GM18858 (cell line): ENCODE data around the gene NOXRED1.
"Not testable (repeated sequence)": the region's sequence is repeated elsewhere in the genome, so short reads cannot be mapped to it uniquely, and the experiment has no call there.

Source experiments
- ATAC-seq: cut with Tn5 transposase; IDR thresholded peaks from one replicate; pipeline ENCODE4 v1.9.1; 2021; ENCODE audit not compliant: unreplicated experiment

NOXRED1 gene, protein sequence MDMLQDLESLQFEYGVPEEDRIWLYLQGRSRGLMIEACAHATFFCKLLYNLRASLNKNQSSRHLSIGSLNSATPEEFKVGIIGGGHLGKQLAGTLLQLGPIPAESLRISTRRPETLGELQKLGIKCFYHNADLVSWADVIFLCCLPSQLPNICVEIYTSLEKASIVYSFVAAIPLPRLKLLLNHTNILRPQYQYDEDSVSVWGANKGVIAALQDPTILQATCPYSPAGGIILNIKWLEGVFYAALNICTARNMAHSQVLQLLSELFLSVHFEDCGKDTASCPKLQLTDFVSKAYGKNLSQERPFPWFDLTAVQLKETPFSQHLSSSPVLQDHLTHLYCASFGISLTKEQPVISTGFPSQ

DNA sequence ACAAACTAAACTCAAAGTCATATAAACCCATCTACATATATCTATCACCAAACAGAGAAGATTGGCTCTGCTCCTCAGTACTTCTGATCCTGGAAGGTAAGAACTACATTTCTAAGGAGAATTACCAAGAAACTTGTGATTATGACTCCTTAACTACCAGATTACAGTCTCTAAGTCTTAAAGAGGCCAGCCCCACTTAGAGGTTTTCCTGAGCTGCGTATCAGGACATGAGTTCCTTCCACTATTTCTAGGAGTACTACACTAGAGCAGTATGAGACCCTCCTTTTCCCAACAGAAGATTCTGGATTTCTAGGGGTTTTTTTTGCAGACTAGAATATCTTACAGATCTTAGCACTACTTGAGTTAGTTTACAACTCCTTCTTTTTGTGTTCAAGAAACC lies at the start of gene NOXRED1:
TSS of gene NOXRED1 (minus strand) at position 101 of the 400 bp plus-strand sequence. CDS start 634 bp downstream, outside the sequence.
- ATAC-seq = no peak

DNA sequence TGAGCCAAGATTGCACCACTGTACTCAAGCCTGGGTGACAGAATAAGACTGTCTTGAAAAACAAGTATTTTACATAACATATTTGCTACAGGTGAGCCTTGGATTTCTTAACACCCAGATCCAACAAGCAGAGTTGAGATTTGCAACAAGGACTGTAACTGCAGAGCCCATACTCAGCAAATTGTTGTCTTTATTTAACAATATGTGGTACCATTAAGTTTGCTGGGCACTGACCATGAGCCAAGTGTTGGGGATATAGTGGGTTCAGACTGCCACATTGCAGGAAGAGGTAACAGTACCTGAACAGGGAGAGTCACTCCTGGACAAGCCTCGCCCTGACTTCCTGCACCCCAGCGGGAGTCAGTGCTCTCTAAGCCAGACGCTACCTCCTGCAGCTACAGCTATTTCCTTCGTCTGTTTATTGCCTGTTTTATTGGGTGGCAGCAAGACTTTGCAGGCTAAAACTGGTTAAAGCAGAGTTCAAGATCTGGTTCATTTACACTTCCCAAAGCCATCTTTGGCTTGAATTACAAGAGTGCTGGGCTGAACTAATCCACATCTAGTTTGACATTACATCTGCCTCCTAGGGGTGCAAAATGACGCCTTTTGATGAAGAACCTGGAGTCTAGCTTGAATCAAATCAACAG lies 47.0 kb upstream of the NOXRED1 start:
- no peak for ATAC-seq

DNA sequence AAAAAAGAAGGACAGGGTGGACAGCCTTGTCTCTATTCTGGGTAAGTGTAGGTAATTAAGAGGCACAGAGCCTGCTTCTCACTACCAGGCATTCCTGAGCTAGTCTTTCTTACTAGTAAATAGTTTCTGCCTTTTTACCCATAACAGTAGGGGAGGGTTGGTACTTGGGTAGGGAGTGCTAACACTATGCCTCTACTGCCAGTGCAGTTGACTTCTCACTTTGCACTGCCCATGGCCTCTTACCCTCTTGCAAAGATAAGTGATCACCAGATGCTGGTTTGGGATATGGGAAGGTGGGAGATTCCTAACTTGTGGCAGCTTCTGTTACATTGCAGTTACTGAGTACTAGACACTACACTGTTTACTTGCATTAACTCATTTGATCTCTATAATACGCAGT lies 46.2 kb upstream of the NOXRED1 start:
- no peak for ATAC-seq

DNA sequence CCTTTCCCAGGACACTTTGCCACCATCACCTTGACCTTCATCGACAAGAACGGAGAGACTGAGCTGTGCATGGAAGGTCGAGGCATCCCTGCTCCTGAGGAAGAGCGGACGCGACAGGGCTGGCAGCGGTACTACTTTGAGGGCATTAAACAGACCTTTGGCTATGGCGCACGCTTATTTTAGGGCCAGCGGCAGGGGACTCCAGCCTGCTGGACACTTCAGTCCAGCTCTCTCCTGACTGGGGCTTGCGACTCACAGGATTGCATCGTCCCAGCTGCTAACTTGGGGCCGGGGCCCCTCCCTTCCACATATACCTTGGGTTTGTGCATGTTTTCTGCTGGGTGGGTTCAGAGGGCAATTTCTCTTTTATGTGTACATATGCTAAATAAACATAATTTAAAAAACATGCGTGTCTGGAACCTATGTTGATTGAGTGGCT lies 45.8 kb upstream of the NOXRED1 start:
- no peak for ATAC-seq

DNA sequence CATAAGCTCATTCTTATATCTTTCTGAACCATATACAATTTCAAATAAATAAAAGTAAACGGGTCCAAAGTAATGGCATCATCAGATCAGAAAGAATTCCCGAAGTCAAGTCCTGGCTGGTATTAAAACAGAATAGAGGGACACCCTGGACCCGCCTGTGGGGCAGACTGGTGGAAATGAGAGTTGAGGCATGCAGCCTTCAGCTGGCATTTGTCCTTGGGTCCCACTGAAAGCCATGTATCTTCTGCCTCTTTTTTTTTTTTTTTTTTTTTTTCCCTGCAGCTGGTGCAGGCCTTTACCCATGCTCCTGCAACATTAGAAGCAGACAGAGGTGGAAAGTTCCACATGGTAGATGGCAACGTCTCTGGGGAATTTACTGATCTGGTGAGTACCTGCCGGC lies 44.5 kb upstream of the NOXRED1 start:
- no peak for ATAC-seq

DNA sequence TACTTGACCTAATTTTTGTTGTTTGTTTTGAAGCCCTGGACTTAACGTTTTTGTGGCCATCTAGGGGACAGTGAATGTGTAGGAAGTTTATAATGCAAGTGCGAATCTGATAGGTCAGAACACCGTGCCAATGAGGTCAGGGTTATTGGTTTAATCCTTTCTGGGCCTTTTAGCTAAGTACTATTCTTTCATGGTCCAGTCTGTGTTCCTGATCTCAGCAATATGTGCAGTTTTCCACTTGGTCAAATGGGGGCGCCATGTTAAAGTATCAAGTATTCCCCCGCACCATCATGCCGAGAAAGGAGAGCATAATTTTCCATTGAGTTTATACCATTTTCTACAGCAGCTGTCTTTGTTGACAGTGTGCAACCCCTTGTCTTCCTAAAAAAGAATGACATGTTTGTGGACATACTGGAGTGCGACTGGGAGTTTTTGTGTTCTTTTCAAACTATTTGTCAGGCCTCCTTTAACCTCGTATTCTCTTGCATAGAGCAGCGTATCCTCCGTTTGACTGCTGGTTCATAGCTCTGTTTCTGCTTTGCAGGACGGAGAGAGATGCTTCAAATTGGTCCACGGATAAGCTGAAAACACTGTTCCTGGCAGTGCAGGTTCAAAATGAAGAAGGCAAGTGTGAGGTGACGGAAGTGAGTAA lies 35.9 kb upstream of the NOXRED1 start:
- ATAC-seq = no peak

DNA sequence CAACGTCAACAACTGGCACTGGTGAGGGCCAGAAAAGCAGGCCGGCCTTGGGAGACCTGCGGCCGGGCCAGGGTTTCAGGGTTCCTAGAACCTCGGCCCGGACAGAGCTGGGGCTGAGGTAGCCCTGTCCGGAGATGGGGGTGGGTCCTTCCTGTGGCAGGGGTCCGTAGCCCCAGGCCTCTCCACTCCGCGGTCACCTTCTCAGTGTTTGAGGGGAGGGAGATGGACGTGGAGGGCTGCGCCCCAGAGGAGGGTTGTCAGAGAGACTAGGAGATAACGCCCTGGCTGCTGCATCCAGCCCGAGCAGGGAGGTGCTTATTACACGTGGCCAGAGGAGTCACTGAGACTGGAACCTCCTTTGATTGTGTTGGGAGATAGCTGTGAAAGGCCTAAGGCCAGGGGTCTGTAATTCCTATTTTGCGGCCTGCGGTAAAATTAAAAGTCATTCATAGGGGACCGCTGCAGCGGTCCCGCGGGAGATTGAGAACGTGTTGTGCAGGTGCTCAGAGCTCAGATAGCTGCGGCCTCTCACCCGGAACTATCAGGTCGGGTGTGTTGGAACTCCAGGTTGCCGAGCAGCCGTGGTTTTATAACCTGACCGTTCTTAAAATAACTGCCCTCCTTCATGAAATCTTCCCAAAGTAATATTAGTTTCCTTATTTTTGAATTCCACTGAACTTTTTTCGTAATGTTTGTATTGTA lies 35.1 kb upstream of the NOXRED1 start:
- ATAC-seq = peak; percentile 13

DNA sequence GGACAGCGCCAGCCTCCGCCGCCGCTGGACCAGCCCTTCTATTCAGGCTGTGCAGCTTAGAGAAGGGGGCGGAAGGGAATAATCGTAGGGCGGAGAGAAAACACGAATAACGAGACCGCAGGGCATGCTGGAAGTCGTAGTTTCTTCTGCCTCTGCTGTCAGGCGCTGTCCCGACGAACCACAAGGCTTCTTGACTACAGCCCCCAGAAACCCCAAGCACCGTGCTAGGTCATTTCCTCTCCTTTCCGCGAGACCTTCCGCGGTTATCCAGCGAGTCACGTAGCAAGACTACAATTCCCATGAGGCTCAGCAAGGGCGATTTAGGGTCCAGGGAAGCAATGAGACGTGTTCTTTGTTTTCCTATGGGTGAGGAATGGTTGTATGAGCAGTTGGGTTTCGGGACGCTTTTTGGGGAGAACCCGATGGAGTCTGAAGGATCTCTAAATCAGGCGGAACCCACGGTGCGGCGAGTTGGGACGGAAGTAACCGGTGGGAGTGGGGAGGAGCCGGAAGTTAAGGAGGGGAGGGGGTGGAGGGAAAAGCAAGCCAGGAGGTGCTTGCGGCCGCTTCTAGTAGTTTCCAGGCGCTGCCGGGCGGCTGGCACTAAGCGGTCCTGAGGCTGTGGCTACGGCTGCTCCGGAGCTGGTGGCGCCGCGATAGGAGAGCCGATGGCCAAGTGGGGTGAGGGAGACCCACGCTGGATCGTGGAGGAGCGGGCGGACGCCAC lies 34.4 kb upstream of the NOXRED1 start, which contains the start of the genes AHSA1 and VIPAS39:
TSS of gene AHSA1 (plus strand) at position 572 of the 727 bp plus-strand sequence. CDS start at position 669, 97 bp downstream.
TSS of gene VIPAS39 (minus strand) at position 80 of the 727 bp plus-strand sequence. CDS start 3,499 bp downstream, outside the sequence.
- ATAC-seq = peak; percentile 82

DNA sequence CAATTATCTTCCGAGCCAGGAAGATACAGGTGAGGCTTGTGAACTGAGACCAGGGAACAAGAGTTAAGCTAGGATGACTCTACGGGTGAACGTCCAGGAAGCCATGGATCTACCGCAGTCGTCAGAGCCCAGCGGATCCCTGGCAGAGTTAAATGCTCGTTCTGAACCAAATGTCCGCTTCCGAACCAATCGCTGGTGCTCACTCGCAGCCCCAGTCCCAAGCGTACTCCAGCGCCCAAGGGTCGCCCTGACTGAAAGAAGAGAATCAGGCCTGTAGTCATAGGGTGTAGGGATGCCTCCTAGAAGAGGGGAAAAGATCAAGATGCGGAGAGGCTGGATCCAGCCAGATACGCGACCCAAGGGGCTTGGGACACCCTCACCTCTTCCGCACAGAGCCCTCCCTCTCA lies 33.8 kb upstream of the NOXRED1 start:
- ATAC-seq = no peak

DNA sequence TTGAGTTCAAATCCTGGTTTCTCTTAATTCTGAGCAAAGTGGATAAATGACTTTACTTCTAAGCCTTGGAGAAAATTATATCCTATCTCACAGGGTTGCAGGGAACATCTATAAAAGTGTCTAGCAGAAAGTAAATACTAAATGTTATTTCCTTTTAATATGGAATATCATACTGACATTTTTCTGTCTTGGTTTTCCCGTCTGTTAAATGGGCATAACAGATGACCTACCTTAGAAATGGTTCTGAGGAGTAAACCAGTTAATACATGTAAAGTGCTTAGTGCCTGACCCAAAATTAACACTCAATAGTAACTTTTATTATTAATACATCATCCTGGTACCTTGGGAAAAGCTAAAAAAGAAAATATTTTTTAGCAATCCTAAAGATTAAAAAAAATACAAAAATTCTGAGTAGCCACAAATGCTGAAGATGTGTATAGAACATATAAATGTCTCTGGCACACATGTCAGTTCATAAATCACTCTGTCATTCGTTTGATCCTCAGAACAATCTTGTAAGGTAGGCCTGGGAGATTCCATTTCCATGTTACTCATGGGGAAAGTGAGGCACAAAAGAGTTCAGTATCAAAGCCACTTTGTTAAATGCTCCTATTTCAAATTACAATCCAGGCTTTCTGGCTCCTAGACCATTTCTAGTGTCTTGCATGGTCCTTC lies 32.8 kb upstream of the NOXRED1 start:
- ATAC-seq = no peak

DNA sequence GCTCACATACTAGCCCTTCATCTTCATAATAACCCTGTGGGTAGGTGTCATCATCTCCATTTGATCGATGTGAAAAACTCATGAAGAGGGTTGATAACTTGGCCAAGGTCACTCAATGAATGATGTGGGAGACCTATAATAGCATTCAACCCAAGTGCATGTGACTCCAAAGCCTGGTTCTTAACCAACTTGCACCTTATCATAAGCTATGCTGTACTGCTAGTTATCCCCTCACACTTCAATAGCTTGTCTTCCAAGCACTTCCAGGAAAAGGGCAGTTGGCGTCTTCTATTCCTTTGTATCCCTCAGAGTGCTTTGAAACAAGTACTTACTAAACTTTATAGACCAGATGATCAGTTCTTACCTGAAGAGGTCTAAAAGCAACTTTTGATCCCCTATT lies 18.9 kb upstream of the NOXRED1 start:
- no peak for ATAC-seq

DNA sequence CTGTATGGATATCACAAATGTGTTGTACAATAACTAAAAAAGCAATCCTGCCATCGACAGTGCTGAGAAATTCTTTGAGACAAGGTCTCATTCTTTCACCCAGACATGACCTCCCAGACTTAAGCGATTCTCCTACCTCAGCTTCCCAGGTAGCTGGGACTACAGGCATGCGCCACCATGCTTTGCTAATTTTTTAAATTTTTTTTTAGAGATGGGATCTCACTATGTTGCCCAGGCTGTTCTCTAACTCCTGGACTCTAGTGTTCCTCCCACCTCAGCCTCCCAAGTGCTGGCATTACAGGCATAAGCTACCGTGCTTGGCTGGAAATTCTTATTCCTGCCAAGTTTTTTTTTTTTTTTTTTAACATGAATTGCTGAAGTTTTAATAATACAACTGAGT lies 16.5 kb upstream of the NOXRED1 start:
- no peak for ATAC-seq

DNA sequence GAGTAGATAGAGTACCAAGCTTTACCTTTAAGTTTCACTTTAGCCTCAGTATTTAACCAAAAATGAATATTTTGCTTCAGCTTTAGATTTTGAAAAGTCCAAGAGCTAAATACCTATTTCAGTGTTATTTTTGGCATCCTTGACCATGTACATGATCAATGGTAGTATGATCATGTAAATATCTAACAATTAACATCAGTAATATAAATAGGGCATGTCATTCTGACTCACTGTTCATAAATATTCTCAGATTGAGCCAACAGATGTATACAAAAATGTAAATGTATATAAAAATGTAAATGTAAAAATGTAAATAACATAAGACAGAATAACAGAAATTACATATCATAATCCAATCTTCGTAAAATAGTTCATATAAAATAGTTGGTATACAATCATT lies 15.3 kb upstream of the NOXRED1 start:
- ATAC-seq = no peak

DNA sequence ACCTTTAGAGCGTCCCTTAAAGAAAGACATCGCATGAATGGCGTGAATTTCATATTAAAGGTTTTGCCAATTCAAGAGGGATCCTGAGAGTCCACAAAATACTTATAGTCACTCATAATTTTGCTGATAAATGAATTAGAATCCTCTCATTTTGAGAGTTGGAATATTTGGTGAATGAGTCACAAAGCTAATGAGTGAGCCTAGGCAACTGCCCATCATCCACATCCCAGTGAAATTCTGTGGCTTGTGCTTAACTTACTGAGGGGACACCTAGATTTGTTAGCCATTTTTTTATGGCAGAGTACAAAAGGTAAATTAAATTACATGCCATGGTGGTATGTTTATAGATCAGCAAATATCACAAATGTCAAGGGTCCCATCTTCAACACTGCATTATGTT lies 12.7 kb upstream of the NOXRED1 start:
- ATAC-seq = no peak

DNA sequence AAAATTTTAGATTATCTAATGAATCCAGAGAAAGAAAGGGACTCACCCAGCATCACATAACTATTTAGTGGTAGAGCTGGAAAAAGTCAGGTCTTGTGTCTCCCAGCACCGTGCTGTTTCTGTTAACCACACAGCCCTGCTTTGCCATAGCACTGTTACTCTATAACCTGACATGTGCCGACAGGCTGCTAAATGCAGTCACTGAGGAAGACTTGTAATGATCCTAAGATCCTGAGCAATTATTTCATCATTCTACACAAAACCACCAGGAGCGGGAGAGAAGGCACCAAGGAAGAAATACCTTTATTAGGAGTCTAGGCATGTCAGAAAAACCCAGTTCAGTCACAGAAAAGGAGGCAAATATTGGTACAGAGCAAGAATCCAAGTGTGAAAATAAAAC lies 3.1 kb upstream of the NOXRED1 start:
- ATAC-seq = no peak

DNA sequence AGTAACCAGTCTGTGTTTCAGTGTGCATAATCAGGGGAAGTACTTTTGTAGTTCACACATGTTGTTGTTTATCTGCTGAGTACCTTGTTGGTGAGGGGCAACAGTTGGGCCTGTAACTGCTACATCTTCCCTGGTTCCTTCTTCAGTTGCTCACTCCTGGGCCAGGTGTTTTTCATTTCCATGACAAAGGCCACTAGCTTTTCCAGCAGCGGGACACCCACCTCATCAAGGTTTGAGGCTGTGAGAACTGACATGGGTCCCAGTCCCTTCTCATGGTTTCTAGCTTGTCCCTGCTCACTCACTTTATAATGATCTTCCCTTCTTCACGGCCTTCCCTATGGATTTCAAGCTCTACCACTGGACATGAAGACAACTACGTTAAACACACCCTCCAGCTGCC lies 1.5 kb upstream of the NOXRED1 start:
- ATAC-seq = no peak

DNA sequence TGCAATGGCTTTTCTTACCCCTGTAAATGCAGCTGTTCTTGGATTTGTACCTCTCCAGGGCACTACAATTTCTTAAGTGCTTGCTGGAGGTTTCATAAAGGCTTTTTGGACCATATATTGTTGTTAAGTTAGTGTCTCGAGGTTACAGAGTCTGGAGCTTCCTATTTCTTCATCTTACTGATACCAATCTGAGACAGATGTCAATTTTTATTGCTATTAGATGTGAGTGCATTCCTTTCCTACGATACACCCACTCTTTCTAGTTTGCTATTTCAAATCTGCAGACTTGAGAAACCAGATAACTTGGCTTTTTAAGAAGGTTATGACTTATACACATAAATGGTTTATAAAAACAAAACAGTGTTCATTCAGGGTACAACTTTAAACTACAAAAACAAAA lies 2.1 kb downstream of the NOXRED1 start:
- no peak for ATAC-seq

DNA sequence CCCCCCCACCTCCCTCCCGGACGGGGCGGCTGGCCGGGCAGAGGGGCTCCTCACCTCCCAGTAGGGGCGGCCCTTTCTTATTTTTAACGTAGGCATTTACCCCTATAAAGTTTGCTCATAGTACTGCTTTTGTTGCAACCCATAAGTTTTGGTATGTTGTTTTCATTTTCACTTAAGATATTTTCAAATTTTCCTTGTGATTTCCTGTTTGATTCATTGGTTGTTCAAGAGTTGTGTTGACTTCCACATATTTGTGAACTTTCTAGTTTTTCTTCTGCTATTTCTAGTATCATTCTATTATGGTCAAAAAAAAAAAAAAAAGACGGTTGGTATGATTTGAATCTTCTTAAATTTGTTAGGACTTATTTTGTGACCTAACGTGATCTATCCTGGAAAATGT lies 6.5 kb downstream of the NOXRED1 start:
- ATAC-seq = no peak

DNA sequence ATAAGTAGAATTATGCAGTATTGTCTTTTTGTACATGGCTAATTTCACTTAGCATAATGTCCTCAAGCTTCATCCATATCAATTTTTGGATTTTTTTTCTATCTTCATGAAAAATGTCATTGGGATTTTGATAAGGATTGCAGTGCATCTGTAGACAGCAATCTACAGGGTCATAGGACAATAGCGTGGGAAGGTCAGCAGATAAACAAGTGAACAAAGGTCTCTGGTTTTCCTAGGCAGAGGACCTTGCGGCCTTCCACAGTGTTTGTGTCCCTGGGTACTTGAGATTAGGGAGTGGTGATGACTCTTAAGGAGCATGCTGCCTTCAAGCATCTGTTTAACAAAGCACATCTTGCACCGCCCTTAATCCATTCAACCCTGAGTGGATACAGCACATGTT lies 7.2 kb downstream of the NOXRED1 start:
- not testable (repeated sequence) for ATAC-seq
